GM21786 (cell line): ENCODE data around the gene SMYD1.
"Not testable (repeated sequence)": the region's sequence is repeated elsewhere in the genome, so short reads cannot be mapped to it uniquely, and the experiment has no call there.

Source experiments
- ATAC-seq: cut with Tn5 transposase; IDR thresholded peaks from one replicate; pipeline ENCODE4 v1.9.1; 2021; ENCODE audit not compliant: unreplicated experiment

The SMYD1 gene

GRCh38 chr2:88067598-88067997 lies at the start of gene SMYD1:
SMYD1 (plus strand) TSS chr2:88067825; CDS start chr2:88067865, 40 bp downstream.
- ATAC-seq, result no peak

- ATAC-seq, result not testable (repeated sequence)
Measured at GRCh38 chr2:88018077-88018805, 49.4 kb upstream of the SMYD1 start.

- ATAC-seq, result no peak
Measured at GRCh38 chr2:88018909-88019308, 48.7 kb upstream of the SMYD1 start.

- no peak for ATAC-seq
Measured at GRCh38 chr2:88019985-88020384, 47.6 kb upstream of the SMYD1 start.

GRCh38 chr2:88022669-88022921 lies 45.0 kb upstream of the SMYD1 start:
- no peak for ATAC-seq

GRCh38 chr2:88024509-88024908 lies 43.1 kb upstream of the SMYD1 start:
- ATAC-seq, result no peak

- ATAC-seq, result no peak
Measured at GRCh38 chr2:88027697-88028389, 39.8 kb upstream of the SMYD1 start.

GRCh38 chr2:88028931-88029330 lies 38.7 kb upstream of the SMYD1 start:
- no peak for ATAC-seq

GRCh38 chr2:88032070-88032702 lies 35.4 kb upstream of the SMYD1 start:
- ATAC-seq, result no peak

GRCh38 chr2:88036182-88036581 lies 31.4 kb upstream of the SMYD1 start:
- ATAC-seq, result no peak

- no peak for ATAC-seq
Measured at GRCh38 chr2:88036606-88037005, 31.0 kb upstream of the SMYD1 start.

GRCh38 chr2:88038263-88039105 lies 29.1 kb upstream of the SMYD1 start:
- ATAC-seq, result no peak

GRCh38 chr2:88042476-88042875 lies 25.1 kb upstream of the SMYD1 start:
- no peak for ATAC-seq

- not testable (repeated sequence) for ATAC-seq
Measured at GRCh38 chr2:88045561-88045960, 22.1 kb upstream of the SMYD1 start.

- no peak for ATAC-seq
Measured at GRCh38 chr2:88048541-88048940, 19.1 kb upstream of the SMYD1 start.

- ATAC-seq, result no peak
Measured at GRCh38 chr2:88049622-88050021, 18.0 kb upstream of the SMYD1 start.

- no peak for ATAC-seq
Measured at GRCh38 chr2:88051792-88052191, 15.8 kb upstream of the SMYD1 start.

- no peak for ATAC-seq
Measured at GRCh38 chr2:88053296-88053695, 14.3 kb upstream of the SMYD1 start.

GRCh38 chr2:88053934-88054781 lies 13.5 kb upstream of the SMYD1 start:
- ATAC-seq, result no peak

GRCh38 chr2:88054782-88055370 lies 12.7 kb upstream of the SMYD1 start:
- ATAC-seq, result no peak
